HUES64 (cell line): ENCODE results near the gene AMHR2.
"Not testable (repeated sequence)": the region's sequence is repeated elsewhere in the genome, so short reads cannot be mapped to it uniquely, and the experiment has no call there.

Experiments used
- H3K27ac ChIP-seq: 2 replicates; pipeline ENCODE4 v1.7.0; 2013; ENCODE audit warnings: low read depth, low read length, inconsistent platforms
- H3K27me3 ChIP-seq: 2 replicates; pipeline ENCODE4 v1.6.1; 2013; ENCODE audit warnings: mild to moderate bottlenecking, low read length; ENCODE audit not compliant: insufficient read depth
- H3K36me3 ChIP-seq: 2 replicates; pipeline ENCODE4 v1.6.1; 2013; ENCODE audit warnings: mild to moderate bottlenecking, low read length; ENCODE audit not compliant: insufficient read depth
- H3K4me1 ChIP-seq: 2 replicates; pipeline ENCODE4 v1.6.1; 2013; ENCODE audit warnings: mild to moderate bottlenecking, low read length, moderate library complexity; ENCODE audit not compliant: insufficient read depth
- H3K4me3 ChIP-seq: 2 replicates; pipeline ENCODE4 v1.5.1; 2013; ENCODE audit warnings: mild to moderate bottlenecking, low read length, moderate library complexity
- H3K9ac ChIP-seq: 2 replicates; pipeline ENCODE4 v1.6.1; 2013; ENCODE audit warnings: mild to moderate bottlenecking, low read depth, low read length
- H3K9me3 ChIP-seq: 2 replicates; pipeline ENCODE4 v1.6.1; 2013; ENCODE audit warnings: low read depth, low read length; ENCODE audit not compliant: insufficient read depth
- WGBS: fragments of 150-250, 120-280 bp; methylation state at CpG from one replicate; pipeline ENCODE4 v1.1.7; 2013; ENCODE audit warnings: missing lambda C conversion rate; 5-methylcytosine and 5-hydroxymethylcytosine counted together

The AMHR2 gene

GRCh38 chr12:53383258-53383657 is 40.4 kb upstream of the AMHR2 start:
- Histone ChIP-seq H3K36me3 (peaks cover 51% of the 10 kb centered on the region), H3K9me3 (no peaks in the 10 kb centered on the region), H3K27me3 (no peaks in the 10 kb centered on the region), H3K27ac (no peak overlapping the region), H3K4me1 (peaks cover 17% of the 10 kb centered on the region), H3K9ac (no peak overlapping the region), H3K4me3 (peak overlapping the region; percentile 27; the same call in 1 of the 2 replicates)
- WGBS, result 92% methylated on average over 2 of the region's 2 CpGs

GRCh38 chr12:53386381-53386780 is 37.3 kb upstream of the AMHR2 start:
- 95% methylated on average over 5 of the region's 5 CpGs for WGBS

GRCh38 chr12:53388932-53389331 is 34.7 kb upstream of the AMHR2 start:
- WGBS, result 96% methylated on average over 3 of the region's 4 CpGs
- no peak overlapping the region for H3K4me3 ChIP-seq
- no peaks in the 10 kb centered on the region for H3K9me3 ChIP-seq
- no peak overlapping the region for H3K9ac ChIP-seq
- peaks cover 46% of the 10 kb centered on the region for H3K36me3 ChIP-seq
- no peak overlapping the region for H3K27ac ChIP-seq
- no peaks in the 10 kb centered on the region for H3K27me3 ChIP-seq
- peaks cover 9% of the 10 kb centered on the region for H3K4me1 ChIP-seq

More at GRCh38 chr12:53386381-53386780, 37.3 kb upstream of the AMHR2 start:
- H3K27ac ChIP-seq, H3K4me3 ChIP-seq, H3K27me3 ChIP-seq, H3K9me3 ChIP-seq, H3K9ac ChIP-seq: not testable (repeated sequence)
- H3K36me3 ChIP-seq, result peaks cover 69% of the 10 kb centered on the region
- H3K4me1 ChIP-seq, result peaks cover 13% of the 10 kb centered on the region

- H3K36me3 ChIP-seq, result peaks cover 41% of the 10 kb centered on the region
- peaks cover 9% of the 10 kb centered on the region for H3K4me1 ChIP-seq
- H3K27me3 ChIP-seq, result no peaks in the 10 kb centered on the region
- no peaks in the 10 kb centered on the region for H3K9me3 ChIP-seq
- 0 out of 2 replicates have a peak overlapping the region, but pooled peaks have one; percentile 35 for H3K27ac ChIP-seq
- no peak overlapping the region for H3K4me3 ChIP-seq
- no peak overlapping the region for H3K9ac ChIP-seq
- 96% methylated on average over 3 of the region's 3 CpGs for WGBS
Observed at GRCh38 chr12:53389702-53390101, 34.0 kb upstream of the AMHR2 start.

GRCh38 chr12:53391724-53392123 is 31.9 kb upstream of the AMHR2 start:
- Histone ChIP-seq H3K9ac (no peak overlapping the region), H3K4me1 (peaks cover 9% of the 10 kb centered on the region), H3K36me3 (peaks cover 36% of the 10 kb centered on the region), H3K9me3 (no peaks in the 10 kb centered on the region), H3K27ac (no peak overlapping the region), H3K27me3 (no peaks in the 10 kb centered on the region), H3K4me3 (no peak overlapping the region)
- 90% methylated on average over 5 of the region's 5 CpGs for WGBS

GRCh38 chr12:53399896-53400295 is 23.8 kb upstream of the AMHR2 start:
- Histone ChIP-seq H3K4me3 (no peak overlapping the region), H3K36me3 (peaks cover 15% of the 10 kb centered on the region), H3K9me3 (no peaks in the 10 kb centered on the region), H3K27ac (no peak overlapping the region), H3K9ac (no peak overlapping the region), H3K4me1 (no peaks in the 10 kb centered on the region), H3K27me3 (no peaks in the 10 kb centered on the region)
- 97% methylated on average over 7 of the region's 7 CpGs for WGBS

- not testable (repeated sequence) for H3K27me3 ChIP-seq, H3K9me3 ChIP-seq, H3K27ac ChIP-seq, H3K9ac ChIP-seq, H3K4me1 ChIP-seq, H3K4me3 ChIP-seq
- H3K36me3 ChIP-seq, result peaks cover 21% of the 10 kb centered on the region
- WGBS, result 96% methylated on average over 16 of the region's 16 CpGs
Observed at GRCh38 chr12:53402351-53402750, 21.3 kb upstream of the AMHR2 start.

GRCh38 chr12:53402871-53403270 is 20.8 kb upstream of the AMHR2 start:
- Histone ChIP-seq H3K4me1 (no peaks in the 10 kb centered on the region), H3K27me3 (no peaks in the 10 kb centered on the region), H3K27ac (no peak overlapping the region), H3K9me3 (no peaks in the 10 kb centered on the region), H3K36me3 (peaks cover 22% of the 10 kb centered on the region), H3K4me3 (no peak overlapping the region), H3K9ac (no peak overlapping the region)
- WGBS, result 96% methylated on average over 7 of the region's 7 CpGs

- Histone ChIP-seq H3K27ac (no peak overlapping the region), H3K4me1 (peaks cover 25% of the 10 kb centered on the region), H3K9ac (no peak overlapping the region), H3K9me3 (no peaks in the 10 kb centered on the region), H3K27me3 (no peaks in the 10 kb centered on the region), H3K4me3 (no peak overlapping the region), H3K36me3 (peaks cover 64% of the 10 kb centered on the region)
- 97% methylated on average over 5 of the region's 5 CpGs for WGBS
Observed at GRCh38 chr12:53410951-53411350, 12.7 kb upstream of the AMHR2 start.

GRCh38 chr12:53413485-53414204 is 10.0 kb upstream of the AMHR2 start:
- no peaks in the 10 kb centered on the region for H3K9me3 ChIP-seq
- no peaks in the 10 kb centered on the region for H3K27me3 ChIP-seq
- WGBS, result 98% methylated on average over 2 of the region's 3 CpGs
- H3K27ac ChIP-seq, result no peak overlapping the region
- no peak overlapping the region for H3K9ac ChIP-seq
- no peak overlapping the region for H3K4me3 ChIP-seq
- H3K4me1 ChIP-seq, result peaks cover 30% of the 10 kb centered on the region
- peaks cover 50% of the 10 kb centered on the region for H3K36me3 ChIP-seq

- 96% methylated on average over 3 of the region's 3 CpGs for WGBS
- Histone ChIP-seq H3K27me3 (no peaks in the 10 kb centered on the region), H3K4me1 (peaks cover 30% of the 10 kb centered on the region)
Observed at GRCh38 chr12:53414756-53415417, 8.8 kb upstream of the AMHR2 start.

More at GRCh38 chr12:53414756-53415417, 8.8 kb upstream of the AMHR2 start:
- Histone ChIP-seq H3K27ac (no peak overlapping the region), H3K9me3 (no peaks in the 10 kb centered on the region), H3K4me3 (no peak overlapping the region), H3K36me3 (peaks cover 44% of the 10 kb centered on the region), H3K9ac (no peak overlapping the region; the same call in 1 of the 2 replicates)
